Measurements from ENCODE around the gene SLC25A39. TPM values are rescaled to one million over a fixed set of nuclear protein-coding genes. Genes with fewer than 3 reads are reported as not detected.

Gene SLC25A39
- polyA plus RNA-seq, 3 donors = 83.8 to 116 (median 113) TPM

Other genes starting within 250 kb of the SLC25A39 start
- 10 to 100 TPM; 44.7 to 59.4 (median 55.3) TPM for gene HDAC5, start 201.2 kb downstream of the SLC25A39 start, polyA plus RNA-seq (ENCODE audit: insufficient read length in 3 of 3)
- gene HROB, start 182.9 kb downstream of the SLC25A39 start, polyA plus RNA-seq (ENCODE audit: insufficient read length in 3 of 3) = 1 to 10 TPM; 4.9 TPM
- 1 to 10 TPM; 2.2 to 3.9 (median 2.6) TPM for gene ASB16, start 154.1 kb downstream of the SLC25A39 start, polyA plus RNA-seq (ENCODE audit: insufficient read length in 3 of 3)
- gene TMUB2, start 137.9 kb downstream of the SLC25A39 start, polyA plus RNA-seq (ENCODE audit: insufficient read length in 3 of 3) = 10 to 100 TPM; 38.7 to 55.2 (median 45.8) TPM
- 10 to 100 TPM; 62.1 to 67.6 (median 63.3) TPM for gene ATXN7L3, start 124.9 kb downstream of the SLC25A39 start, polyA plus RNA-seq (ENCODE audit: insufficient read length in 3 of 3)
- gene UBTF, start 105.1 kb downstream of the SLC25A39 start, polyA plus RNA-seq (ENCODE audit: insufficient read length in 3 of 3) = 100 to 1,000 TPM; 110 to 143 (median 121) TPM
- 10 to 100 TPM in 2 of 3 donors, 1 to 10 TPM in 1; 9.1 to 13.1 (median 12.1) TPM for gene SLC4A1, start 56.7 kb downstream of the SLC25A39 start, polyA plus RNA-seq (ENCODE audit: insufficient read length in 3 of 3)
- 1 to 10 TPM; 2.7 to 3.0 (median 2.8) TPM for gene RUNDC3A, start 16.2 kb downstream of the SLC25A39 start, polyA plus RNA-seq (ENCODE audit: insufficient read length in 3 of 3)
- 100 to 1,000 TPM; 206 to 278 (median 271) TPM for gene GRN, start 20.5 kb upstream of the SLC25A39 start, polyA plus RNA-seq (ENCODE audit: insufficient read length in 3 of 3)
- gene FAM171A2, start 39.0 kb upstream of the SLC25A39 start, polyA plus RNA-seq (ENCODE audit: insufficient read length in 3 of 3) = 10 to 100 TPM; 23.9 to 45.2 (median 36.9) TPM
- 1 to 10 TPM; 3.2 to 7.7 (median 5.8) TPM for gene ITGA2B, start 64.8 kb upstream of the SLC25A39 start, polyA plus RNA-seq (ENCODE audit: insufficient read length in 3 of 3)
- 10 to 100 TPM; 41.5 to 54.5 (median 44.5) TPM for gene GPATCH8, start 178.6 kb upstream of the SLC25A39 start, polyA plus RNA-seq (ENCODE audit: insufficient read length in 3 of 3)
- gene FZD2, start 232.7 kb upstream of the SLC25A39 start, polyA plus RNA-seq (ENCODE audit: insufficient read length in 3 of 3) = 10 to 100 TPM; 24.5 to 45.7 (median 32.3) TPM

All from renal cortex interstitium (tissue), 3 donors.